ENCODE data around the gene USP12.
"Not testable (repeated sequence)": the region's sequence is repeated elsewhere in the genome, so short reads cannot be mapped to it uniquely, and the experiment has no call there.

The USP12 gene

GRCh38 chr13:27079421-27079958 lies 92.1 kb downstream of the USP12 start:
- DNase-seq (ENCODE audit: low read depth, low spot score): peak; percentile 93

- DNase-seq (ENCODE audit: low read depth, low spot score): no peak
These were observed 94.2 kb downstream of the USP12 start for GRCh38 chr13:27077451-27077850.

GRCh38 chr13:27076421-27076820 lies 95.2 kb downstream of the USP12 start:
- DNase-seq (ENCODE audit: low read depth, low spot score): no peak

GRCh38 chr13:27073186-27073585 lies 98.4 kb downstream of the USP12 start:
- DNase-seq (ENCODE audit: low read depth, low spot score): no peak

GRCh38 chr13:27066123-27066522 lies 105.5 kb downstream of the USP12 start:
- not testable (repeated sequence) for DNase-seq (ENCODE audit: low read depth, low spot score)

GRCh38 chr13:27065582-27065981 lies 106.0 kb downstream of the USP12 start:
- DNase-seq (ENCODE audit: low read depth, low spot score): no peak

- DNase-seq (ENCODE audit: low read depth, low spot score): no peak
These were observed 107.2 kb downstream of the USP12 start for GRCh38 chr13:27064252-27064995.

GRCh38 chr13:27057817-27058216 lies 113.8 kb downstream of the USP12 start:
- no peak for DNase-seq (ENCODE audit: low read depth, low spot score)

- DNase-seq (ENCODE audit: low read depth, low spot score): no peak
These were observed 116.1 kb downstream of the USP12 start for GRCh38 chr13:27055526-27055925.

GRCh38 chr13:27054760-27055159 lies 116.9 kb downstream of the USP12 start:
- no peak for DNase-seq (ENCODE audit: low read depth, low spot score)

GRCh38 chr13:27053902-27054595 lies 117.6 kb downstream of the USP12 start:
- DNase-seq (ENCODE audit: low read depth, low spot score): no peak

GRCh38 chr13:27053210-27053884 lies 118.3 kb downstream of the USP12 start:
- DNase-seq (ENCODE audit: low read depth, low spot score): no peak

- DNase-seq (ENCODE audit: low read depth, low spot score): no peak
These were observed 118.9 kb downstream of the USP12 start for GRCh38 chr13:27052551-27053208.

- no peak for DNase-seq (ENCODE audit: low read depth, low spot score)
These were observed 124.5 kb downstream of the USP12 start for GRCh38 chr13:27047081-27047480.

GRCh38 chr13:27044837-27045570 lies 126.6 kb downstream of the USP12 start:
- peak; percentile 68 for DNase-seq (ENCODE audit: low read depth, low spot score)

- peak; percentile 51 for DNase-seq (ENCODE audit: low read depth, low spot score)
These were observed 128.6 kb downstream of the USP12 start for GRCh38 chr13:27043013-27043412.

- no peak for DNase-seq (ENCODE audit: low read depth, low spot score)
These were observed 130.3 kb downstream of the USP12 start for GRCh38 chr13:27041341-27041740.

- peak; percentile 29 for DNase-seq (ENCODE audit: low read depth, low spot score)
These were observed 130.8 kb downstream of the USP12 start for GRCh38 chr13:27040826-27041108.

GRCh38 chr13:27039171-27039701 lies 132.4 kb downstream of the USP12 start:
- DNase-seq (ENCODE audit: low read depth, low spot score): no peak

- DNase-seq (ENCODE audit: low read depth, low spot score): no peak
These were observed 133.3 kb downstream of the USP12 start for GRCh38 chr13:27038323-27038722.

- DNase-seq (ENCODE audit: low read depth, low spot score): no peak
These were observed 134.0 kb downstream of the USP12 start for GRCh38 chr13:27037571-27037970.

All from ELF-1 (cell line).